Stimulated activated CD4-positive, alpha-beta T cell treated with anti-CD3 and anti-CD28 coated beads, Interleukin-1b, Interleukin-23, amount 100 ng/mL, for 48 hours (primary cell): ENCODE results near the gene GP1BA.

Source experiments
- DNase-seq: peaks from one replicate; pipeline ENCODE4 v3.0.0-alpha.2; 2020

Gene GP1BA

GRCh38 chr17:4951486-4951885 is 19.4 kb downstream of the GP1BA start:
- no peak for DNase-seq

GRCh38 chr17:4953451-4953961 is 21.4 kb downstream of the GP1BA start:
- no peak for DNase-seq

- DNase-seq, result no peak
Measured at GRCh38 chr17:4955091-4955490, 23.0 kb downstream of the GP1BA start.

DNA sequence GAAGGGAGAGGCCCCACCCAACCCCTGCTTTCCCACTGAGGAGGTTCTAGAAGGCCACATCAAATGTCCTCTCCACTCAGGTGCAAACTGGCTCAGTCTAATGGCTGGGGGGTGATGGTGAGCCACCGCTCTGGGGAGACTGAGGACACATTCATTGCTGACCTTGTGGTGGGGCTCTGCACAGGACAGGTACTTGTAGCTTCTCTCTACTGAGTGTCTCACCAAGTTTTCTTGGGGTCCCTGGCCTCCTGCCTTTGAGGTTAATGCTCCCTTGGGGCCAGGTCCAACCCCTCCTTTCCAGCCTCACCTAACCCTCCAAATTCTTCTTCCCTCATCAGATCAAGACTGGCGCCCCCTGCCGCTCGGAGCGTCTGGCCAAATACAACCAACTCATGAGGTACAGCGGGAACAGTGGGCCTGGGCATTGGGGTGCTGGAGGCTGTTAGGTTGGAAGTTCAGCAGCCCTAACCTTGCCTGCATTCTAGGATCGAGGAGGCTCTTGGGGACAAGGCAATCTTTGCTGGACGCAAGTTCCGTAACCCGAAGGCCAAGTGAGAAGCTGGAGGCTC is 24.5 kb downstream of the GP1BA start:
- peak; percentile 52 for DNase-seq

- DNase-seq, result no peak
Measured at GRCh38 chr17:4958102-4958501, 26.0 kb downstream of the GP1BA start.

DNA sequence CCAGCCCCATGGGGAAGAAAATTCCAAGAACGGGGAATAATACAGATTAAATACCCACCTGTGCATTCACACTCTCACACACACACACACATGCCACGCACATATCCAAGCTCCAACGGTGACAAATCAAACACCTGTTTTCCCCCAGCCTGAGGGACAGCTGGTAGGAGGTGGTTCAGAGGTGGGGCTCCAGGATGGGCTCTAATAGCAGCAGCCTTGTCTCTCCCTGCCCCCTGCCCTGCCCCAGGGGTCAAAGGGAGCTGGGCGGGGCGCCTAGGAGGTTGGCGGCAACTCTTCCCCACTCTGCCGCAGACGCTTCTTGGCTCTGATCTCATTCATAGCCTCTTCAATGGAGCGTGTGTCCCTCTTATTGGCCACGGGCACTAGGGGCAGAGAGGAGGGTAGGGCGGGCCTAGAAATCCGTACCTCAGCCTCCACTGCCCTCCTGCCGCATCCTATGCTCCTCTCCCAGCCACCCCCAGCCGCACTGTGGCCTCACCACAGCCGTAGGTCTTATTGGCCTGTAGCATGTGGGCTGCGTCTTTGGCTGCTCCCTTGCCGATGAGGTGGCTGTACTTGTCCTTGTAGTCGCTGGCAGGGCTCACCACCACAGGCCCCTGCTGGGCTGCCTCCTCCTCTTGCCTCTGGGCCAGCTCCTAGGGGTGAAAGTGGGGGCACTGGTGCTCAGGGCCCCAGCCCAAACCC is 27.3 kb downstream of the GP1BA start:
- no peak for DNase-seq

GRCh38 chr17:4960279-4960922 is 28.3 kb downstream of the GP1BA start:
- no peak for DNase-seq

DNA sequence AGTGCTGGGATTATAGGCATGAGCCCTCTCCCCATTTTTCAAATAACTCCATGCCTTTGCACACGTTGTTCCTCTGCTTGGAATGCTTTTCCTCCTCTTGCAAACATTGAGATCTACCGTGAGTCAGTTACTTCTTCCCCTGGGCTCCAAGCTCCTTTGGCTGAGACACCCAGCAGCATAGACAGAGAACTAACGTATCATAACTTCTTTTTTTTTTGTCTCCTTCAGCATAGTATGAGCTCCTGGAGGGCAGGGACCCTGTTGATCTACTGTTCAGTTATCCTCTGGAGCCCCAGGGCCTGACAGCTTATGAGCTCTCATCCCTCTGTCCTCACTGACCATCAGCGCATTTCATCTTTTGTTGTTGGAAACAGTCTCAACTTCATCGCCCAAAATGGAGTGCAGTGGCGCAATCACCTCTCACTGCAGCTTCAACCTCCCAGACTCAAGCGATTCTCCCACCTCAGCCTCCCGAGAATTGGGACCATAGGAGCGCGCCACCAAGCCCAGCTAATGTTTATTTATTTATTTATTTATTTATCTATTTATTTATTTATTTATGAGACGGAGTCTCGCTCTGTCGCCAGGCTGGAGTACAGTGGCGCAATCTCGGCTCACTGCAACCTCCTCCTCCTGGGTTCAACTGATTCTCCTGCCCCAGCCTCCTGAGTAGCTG is 33.4 kb downstream of the GP1BA start:
- no peak for DNase-seq

- DNase-seq, result peak; percentile 94
Measured at GRCh38 chr17:4966844-4967538, 34.9 kb downstream of the GP1BA start.

GRCh38 chr17:4967539-4968485 is 35.7 kb downstream of the GP1BA start, which contains the start of gene SPAG7:
SPAG7 (minus strand) TSS chr17:4967817; CDS start chr17:4967804, 13 bp downstream.
- peak; percentile 94 for DNase-seq

GRCh38 chr17:4968486-4969046 is 36.5 kb downstream of the GP1BA start:
- DNase-seq, result peak; percentile 46

GRCh38 chr17:4969047-4969550 is 37.0 kb downstream of the GP1BA start:
- peak; percentile 69 for DNase-seq

DNA sequence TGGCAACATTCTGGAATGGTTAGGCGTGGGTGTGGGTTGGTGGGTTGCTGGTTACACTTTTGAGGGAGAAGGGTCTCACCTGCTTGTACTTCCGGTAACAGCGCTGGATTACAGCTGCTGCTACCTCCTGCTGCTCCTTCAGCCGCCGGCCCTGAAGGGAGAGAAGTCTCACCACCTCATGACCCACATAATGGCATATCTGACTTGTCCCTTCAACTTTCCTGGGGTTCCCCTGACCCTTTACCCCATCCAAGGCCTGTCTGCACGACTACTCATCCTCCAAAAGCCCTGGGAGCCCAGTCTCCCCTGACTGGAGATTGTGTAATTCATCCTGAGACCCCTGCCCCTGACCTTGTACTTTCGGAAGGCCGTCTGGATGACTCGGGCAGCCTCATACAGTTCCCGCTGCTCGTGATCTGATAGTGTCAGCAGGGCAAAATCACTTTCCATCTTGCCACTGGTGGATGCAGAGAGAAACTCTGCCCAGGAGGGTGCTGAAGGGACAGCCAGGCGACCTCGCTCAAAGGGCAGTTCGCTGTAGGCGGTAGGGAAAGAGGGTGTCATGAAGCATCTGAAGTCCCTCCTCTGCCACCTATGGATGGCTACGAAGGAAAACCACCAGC is 37.6 kb downstream of the GP1BA start:
- DNase-seq, result peak; percentile 67

DNA sequence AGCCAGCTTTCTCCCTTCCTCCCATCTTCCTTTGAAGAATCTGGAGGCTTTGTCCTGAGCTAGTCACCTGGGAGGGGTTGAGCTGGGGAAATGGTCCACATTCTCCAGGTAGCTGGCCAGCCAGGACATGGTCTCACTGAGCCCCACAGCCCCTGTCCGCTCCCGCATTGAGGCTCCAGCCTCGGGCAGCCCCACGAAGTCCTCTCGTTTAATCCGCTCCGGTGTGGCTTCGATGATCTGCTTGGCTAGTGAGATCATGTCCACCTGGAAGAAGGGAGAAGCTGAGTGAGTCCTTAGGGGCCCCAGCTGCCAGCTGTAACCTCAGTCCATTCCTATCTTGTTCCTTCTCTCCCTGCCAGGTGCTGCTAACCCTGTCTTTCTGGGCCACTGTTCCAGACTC is 38.2 kb downstream of the GP1BA start:
- no peak for DNase-seq

- no peak for DNase-seq
Measured at GRCh38 chr17:4971826-4972225, 39.7 kb downstream of the GP1BA start.

GRCh38 chr17:4972322-4972721 is 40.2 kb downstream of the GP1BA start:
- no peak for DNase-seq

DNA sequence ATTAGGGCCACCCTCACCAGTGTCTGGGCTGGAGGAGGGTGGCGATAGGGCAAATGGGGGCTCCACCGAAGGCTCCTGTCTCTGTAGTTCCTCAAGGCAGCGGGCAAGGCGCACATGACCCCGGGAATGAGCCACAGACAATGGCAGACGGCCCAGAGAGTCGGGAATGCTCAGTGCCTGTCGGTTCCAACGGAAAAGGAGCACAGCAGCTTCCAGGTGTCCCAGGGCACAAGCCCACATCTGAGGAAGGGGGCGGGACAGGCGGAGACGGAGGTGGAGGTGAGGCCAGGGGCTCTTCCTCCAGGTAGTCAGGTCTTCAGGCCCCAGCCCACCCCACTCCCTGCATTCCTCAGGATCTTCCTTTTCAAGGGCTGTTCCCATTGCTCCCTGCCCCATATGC is 40.7 kb downstream of the GP1BA start:
- DNase-seq, result no peak

DNA sequence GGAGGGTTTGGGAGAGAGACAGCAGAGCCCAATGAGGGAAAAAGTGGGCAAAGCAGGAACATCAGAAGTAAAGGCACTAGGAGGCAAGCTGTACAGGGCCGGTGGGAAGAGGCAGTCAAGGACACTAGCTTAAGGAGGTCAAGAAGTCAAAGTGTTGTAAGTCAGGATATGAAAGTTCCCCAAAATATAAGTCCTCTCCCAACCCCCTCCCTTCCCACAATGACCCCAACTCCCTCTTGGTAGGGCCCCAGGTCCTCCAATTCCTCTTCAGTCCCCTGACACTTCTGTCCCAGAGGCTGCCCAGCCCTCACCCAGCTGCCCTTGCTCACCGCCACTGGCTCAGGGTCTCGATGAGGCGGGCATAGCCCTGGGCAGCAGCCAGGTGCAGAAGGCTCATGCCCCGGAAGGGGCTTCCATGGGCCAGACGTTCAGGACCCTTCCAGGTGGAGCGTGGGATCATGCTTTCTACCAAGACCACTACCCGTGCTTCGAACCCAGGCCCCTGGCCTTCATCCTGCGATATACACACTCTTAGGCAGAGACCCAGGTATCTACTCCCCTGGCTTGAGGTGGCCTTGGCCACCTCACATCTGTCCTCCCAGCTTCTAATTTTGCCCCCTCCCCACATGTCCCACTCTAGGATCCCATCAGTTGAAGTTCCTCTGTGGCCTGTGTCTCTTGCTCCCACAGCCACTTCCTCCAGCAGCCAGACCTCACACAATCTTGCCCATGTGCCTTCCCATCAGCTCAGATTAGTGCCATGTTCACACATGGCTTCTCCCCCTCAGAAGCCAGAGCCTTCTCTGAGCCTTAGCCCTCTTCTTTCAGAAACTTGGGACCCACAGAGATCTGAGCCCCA is 41.4 kb downstream of the GP1BA start:
- DNase-seq, result no peak

DNA sequence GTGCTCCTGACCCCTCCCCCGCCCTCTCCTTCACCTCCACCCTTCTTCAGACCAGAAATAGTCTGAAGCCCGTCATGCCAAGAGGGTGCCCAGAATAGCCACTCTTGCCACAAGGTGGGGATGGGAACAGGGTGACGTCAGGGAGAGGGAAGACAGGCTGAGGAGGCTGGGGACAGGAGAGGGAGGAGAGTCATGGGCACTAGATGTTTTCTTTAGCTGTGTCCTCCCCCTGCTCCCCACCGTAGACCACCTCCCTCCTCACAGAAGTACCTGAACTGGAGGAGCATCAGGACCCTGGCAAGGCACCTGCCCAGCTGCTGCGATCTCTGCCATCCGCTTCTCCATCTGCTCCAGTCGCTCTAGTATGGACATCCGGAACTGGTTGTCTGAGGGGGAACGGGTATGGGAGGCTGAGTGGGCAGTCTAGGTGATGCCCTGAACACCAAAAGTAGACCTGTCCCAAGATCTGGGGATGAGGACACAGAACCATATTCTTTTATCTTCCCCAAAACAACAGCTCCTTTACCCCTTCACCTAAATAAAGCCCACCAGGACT is 42.1 kb downstream of the GP1BA start:
- DNase-seq, result no peak
